ENCODE measurements around the gene CELF4.

CELF4 gene

DNA sequence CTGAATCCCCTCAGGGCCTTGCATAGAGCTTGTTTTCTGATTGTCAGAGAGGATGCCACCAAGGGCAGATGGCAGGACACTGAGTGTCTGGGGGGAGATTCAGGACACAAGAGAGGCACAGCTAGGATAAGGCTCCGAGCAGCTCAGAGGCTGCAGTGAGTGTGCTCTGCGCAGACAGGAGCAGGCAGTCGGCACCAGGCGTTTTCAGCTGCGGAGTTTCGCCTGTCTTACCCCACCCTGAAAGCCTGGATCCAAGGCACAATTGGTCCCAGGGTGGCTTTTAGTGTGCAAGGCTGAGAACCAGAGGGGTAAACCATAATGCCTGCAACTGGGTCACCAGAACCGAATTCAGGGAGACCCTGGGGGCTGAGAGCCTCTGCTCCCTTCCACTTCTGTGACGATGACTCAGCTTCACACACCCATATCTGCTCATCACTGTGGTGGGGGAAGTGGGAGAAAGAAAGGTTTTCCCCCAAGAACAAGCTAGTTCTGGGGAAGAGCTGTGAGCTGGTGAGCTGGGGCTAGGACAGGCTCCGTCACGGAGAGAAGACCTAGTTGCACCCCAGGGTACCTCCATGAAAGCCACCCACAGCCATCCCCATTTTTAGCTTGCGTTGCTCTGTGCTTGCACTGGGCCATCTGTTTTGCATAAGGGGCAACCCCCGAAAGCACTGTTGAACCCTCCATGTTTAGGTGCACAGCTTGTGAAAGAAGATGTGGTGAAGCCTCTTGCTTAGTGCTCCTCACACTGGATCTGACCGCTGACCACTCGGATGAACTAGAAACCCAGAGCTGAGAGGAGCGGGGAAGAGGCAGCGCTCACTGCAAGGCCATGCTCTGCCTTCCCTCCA lies 173.7 kb downstream of the CELF4 start:
- DNase-seq (ENCODE audit: low read depth in 2 of 2) = no peak

DNA sequence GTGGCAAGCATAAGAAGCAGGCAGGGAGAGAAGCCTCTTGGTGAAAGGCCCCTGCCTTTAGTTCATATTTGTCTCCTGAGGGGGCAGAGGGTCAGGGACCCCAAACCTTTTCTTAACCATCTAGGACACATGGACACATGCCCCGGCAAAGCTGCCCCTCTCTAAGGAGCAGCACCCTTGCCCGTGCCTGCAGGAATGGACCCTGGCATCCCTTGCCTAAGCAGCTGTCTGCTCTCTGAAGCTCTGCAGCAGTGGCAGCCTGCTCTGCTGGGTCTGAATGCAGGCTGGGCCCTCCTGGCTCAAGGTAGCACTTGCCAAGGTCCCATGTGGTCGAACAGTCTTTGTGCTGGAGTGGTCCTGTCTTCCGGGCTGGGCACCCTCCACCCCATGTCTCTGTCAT lies 174.4 kb downstream of the CELF4 start:
- DNase-seq (ENCODE audit: low read depth in 2 of 2) = no peak

DNA sequence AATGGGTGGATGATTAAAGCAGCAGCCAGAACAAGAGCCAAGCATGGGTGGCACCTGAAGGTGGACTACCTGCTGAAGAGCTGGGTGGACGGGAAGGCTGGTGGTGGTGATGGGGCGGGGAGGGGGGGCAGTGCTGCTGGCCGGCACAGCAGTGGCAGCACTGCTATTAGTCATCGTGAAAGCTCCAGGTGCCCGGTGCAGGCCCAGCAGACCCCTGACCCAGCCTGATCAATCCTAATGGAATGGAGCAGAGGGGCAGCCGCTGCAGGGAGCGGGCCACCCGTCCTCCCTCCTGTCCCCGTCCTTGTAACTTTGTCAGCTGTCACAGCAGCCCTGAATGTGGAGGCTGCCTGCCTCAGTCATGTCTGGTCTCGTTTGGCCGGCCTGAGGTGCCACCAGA lies 174.9 kb downstream of the CELF4 start:
- no peak for DNase-seq (ENCODE audit: low read depth in 2 of 2)

DNA sequence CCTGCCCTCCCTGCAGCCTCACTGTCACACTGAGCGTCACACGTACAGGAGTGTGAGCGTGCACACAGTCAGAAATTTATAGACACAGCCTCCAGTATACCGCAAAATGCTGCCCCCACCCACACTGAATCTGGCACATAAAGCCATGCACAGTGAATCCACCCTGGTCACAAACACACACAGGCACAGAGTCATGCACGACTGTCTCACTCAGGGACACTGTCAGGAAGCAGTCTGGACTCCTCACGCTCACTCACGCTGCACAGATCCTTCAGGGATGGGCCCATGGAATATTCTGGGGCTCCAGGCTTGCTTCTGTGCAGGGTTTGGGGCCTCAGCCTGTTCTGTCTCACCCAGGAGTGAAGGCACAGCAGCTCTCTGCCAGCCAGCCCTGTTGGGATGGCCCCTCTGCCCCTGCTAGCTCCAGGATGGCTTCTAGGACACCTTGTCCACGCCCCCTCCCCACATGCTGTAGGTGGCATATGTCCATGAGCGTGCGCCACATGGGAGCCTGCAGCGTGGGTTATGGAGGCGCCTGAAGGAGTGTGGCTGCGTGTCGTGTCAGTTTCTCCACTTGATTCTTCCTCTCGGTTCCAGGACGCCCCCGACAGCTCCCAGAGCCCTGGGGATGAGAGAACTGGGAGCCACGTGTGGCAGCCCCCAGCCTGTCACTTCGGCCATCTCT lies 175.8 kb downstream of the CELF4 start:
- DNase-seq (ENCODE audit: low read depth in 2 of 2) = no peak

DNA sequence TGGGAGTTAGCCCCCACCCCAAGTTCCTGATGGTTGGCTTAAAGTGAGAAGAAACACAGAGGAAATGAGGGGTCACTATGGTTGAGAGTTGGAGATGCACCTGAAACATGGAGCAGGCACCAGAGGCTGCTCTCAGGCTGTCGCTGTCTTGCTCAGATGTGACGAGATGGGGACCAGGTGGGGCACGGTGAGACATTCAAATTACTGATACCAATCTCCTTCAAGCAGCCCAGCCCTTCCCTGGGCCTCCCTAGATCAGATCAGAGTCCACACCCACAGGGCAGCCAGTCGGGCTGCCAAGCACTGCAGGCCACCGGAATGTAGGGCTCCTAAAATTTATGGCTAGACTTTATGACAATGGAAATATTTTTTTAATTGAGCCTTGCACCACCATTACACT lies 176.6 kb downstream of the CELF4 start:
- DNase-seq (ENCODE audit: low read depth in 2 of 2) = no peak

DNA sequence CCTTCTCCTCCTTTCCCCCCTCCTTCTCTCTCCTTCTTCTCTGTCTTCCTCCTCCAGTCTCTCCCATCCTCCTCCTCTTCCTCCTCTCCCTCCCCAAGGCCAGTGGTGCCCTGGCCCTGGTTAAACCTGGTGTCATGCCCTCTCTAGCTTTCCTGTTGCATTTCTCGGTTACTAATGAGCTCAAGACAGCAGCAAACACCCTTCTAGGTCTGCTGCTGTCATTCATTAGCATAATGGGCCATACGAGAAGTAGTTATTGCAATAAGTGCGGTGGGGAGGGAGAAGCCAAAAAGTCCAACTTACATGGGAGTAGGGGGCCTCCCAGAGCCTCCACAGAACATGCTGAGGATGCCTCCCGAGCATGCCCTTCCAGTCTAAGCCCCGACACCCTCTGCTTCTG lies 177.2 kb downstream of the CELF4 start:
- no peak for DNase-seq (ENCODE audit: low read depth in 2 of 2)

DNA sequence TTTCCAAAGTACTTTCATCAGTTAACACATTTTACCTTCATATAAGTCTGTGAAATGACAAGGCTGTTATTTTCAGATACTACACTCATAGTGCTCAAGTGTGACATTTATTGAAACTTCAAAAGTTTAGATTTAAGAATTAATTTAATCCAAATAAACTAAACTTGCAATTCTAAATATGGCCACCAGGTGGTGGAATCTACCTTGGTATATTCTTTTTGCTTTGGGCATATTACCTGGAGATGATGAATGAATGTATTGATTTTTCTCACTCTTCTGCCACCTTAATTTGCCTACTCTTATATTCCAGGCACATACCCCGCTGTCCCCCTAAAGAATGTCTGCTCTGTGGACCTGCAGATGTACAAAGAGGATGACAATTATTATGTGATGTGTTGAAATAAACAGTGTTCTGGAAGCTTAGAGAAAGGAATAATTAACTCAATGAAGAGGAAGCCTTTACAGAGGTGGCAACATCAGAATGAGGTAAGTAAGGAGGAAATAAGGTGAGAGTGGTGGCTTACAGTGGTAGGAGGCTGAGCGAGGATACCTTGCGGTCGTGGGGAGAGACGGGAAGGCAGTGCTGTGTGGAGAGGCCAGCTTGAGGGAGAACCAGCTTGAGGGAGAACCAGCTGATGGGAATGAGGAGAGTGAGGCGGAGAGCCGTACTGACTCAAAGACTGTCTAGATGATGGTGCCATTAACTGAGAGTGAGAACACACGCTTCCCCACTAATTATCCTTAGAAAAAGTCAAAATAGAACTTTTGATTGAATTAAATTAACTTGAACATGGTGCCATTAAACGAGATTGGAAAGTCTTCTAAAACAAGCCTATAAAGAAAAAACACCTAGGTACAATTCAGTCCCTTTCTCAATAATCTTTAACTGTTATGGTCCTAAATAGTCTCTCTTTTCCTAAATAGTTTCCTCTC lies 179.5 kb downstream of the CELF4 start:
- no peak for DNase-seq (ENCODE audit: low read depth in 2 of 2)

DNA sequence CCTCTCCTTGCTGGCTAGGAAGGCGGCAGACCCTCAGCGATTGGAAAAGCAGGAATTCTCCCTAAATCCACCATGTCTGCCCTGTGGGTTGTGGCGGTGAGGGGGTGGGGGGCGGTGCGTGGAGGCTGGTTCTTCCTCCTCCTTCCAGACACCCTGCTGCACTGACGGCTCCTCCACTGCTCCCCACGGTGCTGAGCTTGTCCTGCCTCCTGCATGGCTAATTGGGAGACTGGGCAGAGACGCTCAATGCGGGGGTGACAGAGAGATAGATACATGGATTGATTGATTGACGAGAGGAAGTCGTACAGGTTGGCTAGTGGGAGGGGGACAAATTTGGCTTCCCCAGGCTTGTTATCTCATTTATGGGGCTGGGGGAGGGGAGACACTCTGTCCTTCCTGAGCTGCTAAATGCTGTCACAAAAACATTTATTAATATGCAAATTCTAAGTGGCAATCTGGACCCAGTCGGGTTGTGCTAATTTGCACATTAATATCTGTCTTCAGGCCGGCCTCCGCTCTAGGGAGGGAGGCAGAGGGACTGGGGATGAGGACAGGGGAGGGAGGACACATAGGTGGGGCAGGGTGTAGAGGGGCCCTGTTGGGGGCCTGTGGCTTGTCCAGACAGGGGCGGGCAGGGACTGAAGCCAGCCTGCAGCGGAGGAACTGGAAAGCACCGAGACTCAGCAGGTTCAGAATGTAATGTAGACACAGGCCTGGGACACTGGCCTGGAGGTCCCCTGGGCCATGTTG lies 181.6 kb downstream of the CELF4 start:
- no peak for DNase-seq (ENCODE audit: low read depth in 2 of 2)

DNA sequence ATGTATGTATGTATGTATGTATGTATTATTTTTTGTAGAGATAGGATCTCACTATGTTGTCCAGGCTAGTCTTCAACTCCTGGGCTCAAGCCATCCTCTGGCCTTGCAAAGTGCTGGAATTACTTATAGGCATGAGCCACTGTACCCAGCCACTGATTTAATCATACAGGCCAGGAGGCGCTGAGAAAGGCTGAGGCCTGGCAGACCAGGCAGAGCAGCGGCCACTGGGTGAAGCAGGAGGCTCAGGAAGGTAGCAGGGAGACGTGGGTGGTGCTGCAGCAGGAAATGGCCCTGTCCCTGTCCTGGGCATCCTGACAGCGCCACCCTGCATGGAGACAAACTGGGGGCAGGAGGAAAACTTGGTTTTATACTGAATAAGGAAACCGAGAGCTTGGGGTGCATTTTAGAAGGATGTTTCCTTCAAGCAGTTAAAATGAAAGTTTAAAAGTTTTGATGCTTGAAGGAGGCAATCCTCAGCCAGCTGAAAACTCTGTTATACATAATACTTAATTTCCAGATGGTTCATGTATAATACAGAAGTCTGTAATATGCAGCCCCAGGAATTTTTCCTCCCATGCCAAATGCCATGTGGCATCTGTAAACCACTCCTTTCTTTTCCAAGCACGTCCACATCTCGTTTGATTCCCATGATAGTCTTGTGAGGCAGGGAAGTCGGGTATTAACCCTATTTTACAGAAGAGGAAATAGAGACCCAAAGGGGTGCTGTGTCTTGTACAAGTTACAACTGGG lies 182.4 kb downstream of the CELF4 start:
- no peak for DNase-seq (ENCODE audit: low read depth in 2 of 2)

DNA sequence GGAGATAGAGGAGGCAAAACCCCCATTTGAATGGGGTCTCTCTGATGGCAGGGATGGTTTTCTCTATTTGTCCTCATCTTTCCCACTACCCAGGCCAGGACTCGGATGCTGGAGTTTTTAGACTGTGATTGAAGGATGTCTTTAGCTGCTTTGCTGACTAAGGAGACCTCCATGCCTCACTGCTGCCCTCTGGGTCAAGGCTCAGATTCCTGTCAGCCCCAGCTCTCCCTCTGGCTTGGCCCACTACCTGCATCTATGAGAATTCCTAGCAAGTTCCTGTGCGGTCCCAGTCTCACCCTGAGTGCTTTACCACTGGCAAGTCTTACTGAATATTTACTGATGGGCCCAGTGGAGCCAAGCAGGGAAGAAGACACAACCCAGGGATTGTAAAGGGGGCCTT lies 184.0 kb downstream of the CELF4 start:
- no peak for DNase-seq (ENCODE audit: low read depth in 2 of 2)

DNA sequence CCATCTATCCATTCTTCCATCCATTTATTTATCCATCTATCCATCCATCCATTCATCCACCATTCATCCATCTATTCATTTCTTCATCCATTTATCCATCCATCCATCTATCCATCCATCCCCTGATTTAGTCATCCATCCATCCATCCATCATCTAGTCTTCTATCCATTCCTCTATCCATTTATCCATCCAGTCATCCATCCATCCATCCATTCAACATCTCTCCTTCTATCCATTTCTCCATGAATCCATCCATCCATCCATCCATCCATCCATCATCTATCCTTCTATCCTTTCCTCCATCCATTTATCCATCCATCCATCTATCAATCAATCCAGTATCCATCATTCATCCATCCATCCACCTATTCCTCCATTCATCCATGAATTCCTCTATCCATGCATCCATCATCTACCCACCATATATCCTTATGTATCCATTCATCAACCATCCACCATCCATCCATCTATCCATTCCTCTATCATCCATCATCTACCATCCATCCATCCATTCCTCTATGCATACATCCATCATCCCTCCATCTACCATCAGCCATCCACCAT lies 185.0 kb downstream of the CELF4 start:
- no peak for DNase-seq (ENCODE audit: low read depth in 2 of 2)

DNA sequence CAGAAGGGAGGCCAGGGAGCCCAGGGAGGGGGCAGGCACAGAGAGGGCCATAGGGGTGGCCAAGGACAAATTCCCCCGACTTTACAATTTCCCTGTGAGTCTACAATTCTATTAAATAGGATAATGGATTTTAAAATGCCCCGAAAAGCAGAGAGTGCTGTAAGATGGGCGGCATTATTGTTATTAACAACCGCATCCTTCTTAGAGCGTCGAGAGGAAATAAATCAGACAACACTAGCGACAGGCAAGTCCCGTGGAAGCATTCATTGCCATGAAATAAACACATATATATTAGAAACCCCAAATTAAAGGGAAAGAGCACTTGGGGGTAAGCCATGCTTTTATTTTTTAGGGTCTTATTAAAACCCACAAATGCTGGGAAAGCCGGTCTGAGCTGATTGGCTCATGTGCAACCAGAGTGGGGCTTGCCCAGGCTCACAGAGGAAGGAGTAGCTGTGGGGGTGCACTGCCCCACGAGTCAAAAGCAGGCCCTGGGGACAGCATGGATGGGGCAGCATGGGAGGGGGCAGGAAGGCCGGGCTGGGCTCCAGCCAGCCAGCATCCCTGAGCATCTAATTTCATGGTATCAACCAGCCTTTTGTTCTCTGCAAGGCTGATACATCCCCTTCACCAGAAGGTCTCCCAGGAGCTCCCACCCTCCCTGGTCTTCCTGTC lies 187.1 kb downstream of the CELF4 start:
- no peak for DNase-seq (ENCODE audit: low read depth in 2 of 2)

DNA sequence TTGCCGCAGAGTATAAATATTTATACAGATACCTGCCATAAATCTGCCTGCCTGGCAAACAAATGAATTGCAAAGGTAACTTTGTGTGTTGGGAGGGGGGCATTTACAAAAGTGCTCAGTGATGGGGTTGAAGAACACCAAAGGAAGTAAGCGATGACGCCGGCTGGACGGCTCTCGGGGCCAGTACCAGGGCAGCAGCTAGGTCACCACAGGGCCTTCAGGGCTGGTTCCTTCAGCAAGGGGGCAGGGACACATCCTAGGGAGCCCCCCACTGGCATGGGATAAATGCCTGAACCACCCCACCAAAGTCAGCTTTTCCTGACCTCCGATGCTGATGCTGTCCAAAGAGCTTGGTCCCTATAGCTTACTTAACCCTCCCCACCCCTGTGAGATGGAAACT lies 190.4 kb downstream of the CELF4 start:
- no peak for DNase-seq (ENCODE audit: low read depth in 2 of 2)

DNA sequence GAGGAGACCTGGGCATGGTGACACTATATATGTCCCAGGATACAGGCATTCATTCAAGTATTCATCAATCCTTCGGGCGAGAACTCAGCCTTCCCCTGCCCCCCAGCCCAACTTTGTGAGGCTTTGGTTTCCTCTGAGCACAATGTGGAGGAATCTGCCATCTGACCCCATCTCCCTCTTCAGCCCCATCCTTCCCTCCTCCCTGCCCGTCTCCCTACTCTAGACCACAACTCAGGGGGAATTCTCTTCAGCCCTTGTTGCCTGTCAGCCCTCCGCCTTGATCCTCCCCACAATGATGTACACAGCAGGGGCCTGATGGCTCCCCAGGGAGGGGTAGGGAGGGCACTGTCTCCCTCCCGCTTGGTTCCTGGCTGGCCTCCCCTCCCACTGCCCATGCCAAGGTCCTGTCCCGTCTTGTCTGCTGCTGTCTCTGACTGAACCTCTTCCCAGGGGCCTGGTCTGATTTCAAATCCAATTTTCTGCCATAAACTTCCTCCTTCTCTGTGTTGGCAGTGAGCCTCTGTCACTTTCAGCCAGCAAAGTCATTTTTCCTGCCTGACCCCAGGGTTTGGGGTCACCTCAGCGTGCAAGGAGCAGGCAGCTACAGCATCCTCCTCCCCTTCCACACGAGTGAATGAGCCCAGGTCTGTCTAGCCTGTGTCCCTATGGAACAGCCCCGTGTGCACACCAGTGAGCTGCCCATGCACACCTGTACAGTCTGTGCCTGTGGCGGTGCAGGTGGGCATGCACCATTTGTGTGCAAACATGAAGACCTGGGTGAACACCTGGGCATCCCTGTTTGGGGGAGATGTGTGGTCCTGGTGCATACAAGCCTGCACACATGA lies 197.3 kb downstream of the CELF4 start:
- no peak for DNase-seq (ENCODE audit: low read depth in 2 of 2)

DNA sequence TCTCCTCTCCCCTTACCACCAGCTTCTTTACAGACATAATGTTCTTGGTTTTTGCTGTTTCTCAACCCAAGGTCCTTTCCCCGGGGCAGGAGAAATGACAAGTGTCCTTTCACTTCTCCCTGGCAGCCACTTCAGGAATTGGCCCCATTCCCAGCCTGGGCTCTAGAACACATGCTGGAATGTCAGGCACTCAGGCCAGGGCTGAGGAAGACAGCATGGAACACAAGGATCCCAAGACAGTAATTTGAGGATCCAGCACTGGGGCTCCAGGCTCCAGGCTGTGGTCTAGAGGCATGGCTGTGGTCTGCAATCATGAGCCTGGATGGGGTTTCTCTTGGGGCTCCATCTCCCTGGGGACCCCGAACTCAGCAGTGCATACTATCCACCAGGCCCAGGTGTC lies 201.4 kb downstream of the CELF4 start:
- no peak for DNase-seq (ENCODE audit: low read depth in 2 of 2)

DNA sequence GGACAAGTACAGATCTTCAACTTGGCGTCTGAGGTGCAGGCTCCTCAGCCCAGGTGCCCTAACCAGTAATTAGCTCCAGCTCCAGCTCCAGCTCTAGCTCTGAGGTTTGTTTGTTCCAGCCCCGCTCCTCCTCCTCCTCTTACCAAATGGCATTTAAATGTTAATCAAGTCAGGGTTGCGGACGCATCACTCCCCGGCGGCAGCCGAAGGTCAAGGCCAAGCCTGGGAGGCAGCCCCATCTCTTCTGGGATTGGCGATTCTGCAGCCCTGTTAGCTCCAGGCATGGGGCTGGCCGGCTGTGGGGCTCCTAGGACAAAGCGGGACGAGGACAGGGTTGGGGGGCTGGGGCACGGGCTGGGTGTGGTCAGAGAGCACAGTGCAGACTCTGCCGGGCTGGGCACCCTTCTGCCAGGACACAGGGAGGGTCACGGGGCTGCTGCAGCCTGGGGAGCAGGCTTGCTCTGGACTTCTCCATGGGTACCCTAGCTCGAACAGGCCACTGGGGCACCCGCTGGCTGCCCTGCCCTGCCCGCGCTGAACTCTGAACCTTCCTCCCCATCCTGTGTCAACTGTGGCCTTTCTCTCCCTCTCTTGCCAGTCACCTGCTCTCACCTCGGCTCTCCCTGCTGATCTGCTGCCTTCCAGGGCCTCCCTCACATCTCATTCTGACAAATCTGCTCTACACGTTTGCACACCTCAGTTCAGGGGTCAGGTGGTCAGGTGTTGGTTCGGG lies 203.3 kb downstream of the CELF4 start:
- DNase-seq (ENCODE audit: low read depth in 2 of 2) = no peak

DNA sequence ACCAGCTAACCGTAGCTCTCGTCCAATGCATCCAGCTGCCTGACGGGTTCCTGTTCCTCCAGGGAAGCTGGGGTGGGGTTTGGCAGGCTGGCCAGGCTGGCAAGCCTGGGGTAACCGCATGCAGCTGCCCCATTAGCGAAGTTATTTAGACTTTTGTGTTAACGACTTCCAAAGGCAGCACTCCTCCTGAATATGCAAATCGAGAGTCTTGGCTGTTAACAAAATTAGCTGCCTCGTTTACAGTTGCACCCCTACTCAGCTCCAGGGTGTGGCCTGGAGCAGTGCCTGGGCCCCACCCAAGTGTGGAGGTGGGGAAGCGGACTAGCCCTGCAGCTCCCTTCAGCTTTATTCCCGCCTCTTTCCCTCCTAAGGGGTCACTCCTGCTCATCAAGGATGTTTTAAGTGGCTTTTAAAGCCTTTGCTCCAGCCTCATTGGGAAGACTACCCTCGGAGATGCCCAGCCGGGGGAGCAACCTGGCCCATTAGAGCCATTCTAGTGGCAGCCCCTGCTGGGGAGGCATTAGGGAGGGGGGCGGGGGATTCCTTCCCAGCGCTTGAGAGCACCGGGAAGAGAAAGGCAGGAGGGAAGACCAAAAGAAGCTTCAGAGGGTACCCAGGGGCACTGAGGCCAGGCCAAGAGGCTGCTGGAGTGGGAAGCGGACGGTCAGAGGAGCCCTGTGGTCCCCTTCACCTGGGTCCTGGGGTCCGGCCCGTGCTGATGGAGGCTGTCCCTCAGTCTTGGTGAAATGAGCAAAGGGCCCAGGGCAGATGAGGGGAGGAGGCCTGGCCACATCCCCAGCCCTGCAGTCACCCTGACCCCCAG lies 204.1 kb downstream of the CELF4 start:
- DNase-seq (ENCODE audit: low read depth in 2 of 2) = no peak
